GM18519 (cell line): Measurements from ENCODE around the gene ANAPC2.

Source experiments
- ATAC-seq: cut with Tn5 transposase; IDR thresholded peaks from one replicate; pipeline ENCODE4 v1.9.1; 2021; ENCODE audit warnings: mild to moderate bottlenecking, moderate library complexity; ENCODE audit not compliant: unreplicated experiment, low FRiP score

Gene ANAPC2

DNA sequence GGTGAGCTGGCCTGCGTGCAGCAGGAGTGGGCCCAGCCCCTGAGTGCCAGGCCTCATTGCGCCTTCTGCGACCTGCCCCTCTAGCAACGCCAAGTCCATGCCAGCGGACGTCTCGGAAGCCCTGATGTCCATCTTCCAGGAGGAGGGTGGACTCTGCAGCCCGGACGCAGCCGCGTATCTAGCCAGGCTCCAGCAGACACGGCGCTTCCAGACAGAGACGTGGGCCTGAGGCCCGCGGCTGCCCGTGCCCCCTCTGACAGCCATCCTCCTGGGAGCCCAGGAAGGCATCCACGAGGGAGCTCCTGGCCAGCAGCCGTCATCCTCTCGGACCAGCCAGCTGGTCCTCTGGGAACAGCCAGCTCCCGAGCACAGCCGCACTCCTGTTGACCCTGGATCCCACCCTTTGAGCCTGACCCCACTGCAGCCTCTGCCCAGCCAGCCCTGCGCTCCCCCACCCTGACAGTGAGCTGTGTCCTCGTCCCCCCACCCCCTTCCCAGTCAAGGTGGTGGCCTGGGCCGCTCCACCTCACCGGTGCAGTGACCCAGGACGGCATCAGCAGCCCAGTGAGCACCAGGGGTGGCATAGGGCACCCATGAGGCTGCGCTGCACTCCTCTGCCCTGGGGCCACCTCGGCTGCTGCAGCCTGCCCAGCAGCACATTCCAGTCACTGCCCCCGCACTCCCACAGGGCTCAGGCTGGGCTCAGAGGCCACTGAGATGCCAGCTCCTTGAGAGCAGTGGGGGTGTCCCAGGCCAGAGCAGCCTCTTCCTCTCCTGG, 28.0 kb upstream of the ANAPC2 start:
- ATAC-seq: no peak

DNA sequence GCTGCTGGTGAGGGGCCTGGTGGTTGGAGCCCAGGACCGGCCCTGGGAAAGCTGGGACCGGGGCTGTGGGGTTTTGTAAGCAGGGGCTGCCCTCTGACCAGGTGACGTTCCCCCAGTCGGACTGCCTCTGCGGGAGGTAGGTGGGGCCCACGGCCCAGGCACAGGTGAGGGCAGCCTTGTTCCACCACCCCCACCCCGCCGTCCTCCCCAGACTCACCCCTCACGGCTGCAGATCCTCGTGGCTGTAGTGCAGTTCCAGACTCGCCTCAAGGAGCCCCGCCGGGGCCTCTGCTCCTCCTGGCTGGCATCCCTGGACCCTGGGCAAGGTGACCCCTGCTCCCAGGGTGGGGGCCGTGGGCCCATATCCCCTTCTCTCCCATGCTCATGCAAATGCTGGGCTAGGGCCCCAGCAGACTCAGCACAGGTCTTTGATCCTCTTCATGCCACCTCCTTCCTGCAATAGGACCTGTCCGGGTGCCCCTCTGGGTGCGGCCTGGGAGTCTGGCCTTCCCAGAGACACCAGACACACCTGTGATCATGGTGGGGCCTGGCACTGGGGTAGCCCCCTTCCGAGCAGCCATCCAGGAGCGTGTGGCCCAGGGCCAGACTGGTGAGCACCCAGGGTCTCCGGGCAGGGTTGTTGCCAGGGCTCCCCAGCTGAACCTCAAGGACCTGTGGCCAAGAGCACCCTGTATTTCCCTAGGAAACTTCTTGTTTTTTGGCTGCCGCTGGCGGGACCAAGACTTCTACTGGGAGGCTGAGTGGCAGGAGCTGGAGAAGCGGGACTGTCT, 27.0 kb upstream of the ANAPC2 start:
- ATAC-seq: no peak

DNA sequence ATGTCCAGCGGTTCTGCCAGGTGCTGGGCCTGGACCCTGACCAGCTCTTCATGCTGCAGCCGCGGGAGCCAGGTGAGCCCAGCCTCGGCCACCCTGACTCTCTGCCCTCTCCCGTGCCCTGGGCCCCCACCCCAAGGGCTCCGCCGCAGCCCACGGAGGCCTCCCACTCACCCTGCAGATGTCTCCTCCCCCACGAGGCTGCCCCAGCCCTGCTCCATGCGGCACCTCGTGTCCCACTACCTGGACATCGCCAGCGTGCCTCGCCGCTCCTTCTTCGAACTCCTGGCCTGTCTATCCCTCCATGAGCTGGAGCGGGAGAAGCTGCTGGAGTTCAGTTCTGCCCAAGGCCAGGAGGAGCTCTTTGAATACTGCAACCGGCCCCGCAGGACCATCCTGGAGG, 26.3 kb upstream of the ANAPC2 start:
- no peak for ATAC-seq

DNA sequence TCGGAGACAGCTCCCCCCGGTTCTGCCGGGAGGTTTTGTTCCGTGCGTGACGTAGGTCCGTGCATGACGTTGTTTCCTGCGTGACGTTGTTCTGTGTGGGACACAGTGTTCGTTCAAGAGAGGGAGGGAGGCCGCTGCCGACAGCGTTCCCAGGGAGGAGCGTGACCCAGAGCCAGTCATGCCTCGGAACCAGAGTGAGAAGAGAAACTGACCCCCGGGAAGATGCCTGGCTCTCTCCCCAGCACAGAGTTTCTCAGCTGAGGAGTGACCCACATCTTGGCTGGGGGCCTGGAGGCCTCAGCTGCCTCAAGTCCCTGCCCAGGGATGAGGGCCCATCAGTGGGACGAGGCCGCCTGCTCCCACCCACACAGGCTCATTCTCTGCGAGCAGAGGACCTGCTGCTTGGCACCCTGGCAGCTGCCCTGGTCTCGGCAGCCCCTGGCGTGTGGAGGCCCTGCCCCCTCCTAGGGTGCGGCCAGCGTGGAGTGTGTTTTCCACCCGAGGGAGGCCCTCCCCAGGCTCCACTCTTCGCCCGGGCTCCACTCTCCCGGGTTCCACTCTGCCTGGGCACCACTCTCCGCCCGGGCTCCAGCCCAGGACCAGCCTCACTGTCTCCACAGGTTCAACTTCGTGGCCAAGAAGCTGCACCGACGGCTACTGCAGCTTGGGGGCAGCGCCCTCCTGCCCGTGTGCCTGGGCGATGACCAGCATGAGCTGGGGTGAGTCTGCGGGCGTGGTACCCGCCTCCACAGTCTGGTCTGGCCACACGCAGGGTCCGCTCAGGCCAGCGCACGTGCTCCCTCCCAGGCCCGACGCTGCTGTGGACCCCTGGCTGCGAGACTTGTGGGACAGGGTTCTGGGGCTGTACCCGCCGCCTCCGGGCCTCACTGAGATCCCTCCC, 25.1 kb upstream of the ANAPC2 start:
- ATAC-seq: no peak

DNA sequence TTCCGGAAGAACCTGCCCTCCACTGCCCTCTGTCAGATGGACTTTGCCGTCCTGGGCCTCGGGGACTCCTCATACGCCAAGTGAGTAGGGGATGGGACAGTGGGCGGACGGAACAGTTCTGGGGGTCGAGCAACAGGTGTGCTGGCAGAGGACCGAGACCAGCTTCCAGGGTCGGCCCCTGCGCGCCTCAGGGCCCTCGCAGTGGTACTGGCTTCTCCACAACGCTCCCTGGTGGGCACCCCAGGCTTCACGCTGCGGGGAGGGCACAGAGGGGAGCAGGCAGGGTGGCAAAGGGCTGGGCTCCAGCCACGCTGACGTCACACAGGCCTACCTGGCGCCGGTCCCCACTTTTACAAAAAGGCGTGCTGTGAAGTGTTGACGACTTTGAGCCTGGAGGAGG, 24.2 kb upstream of the ANAPC2 start:
- no peak for ATAC-seq

DNA sequence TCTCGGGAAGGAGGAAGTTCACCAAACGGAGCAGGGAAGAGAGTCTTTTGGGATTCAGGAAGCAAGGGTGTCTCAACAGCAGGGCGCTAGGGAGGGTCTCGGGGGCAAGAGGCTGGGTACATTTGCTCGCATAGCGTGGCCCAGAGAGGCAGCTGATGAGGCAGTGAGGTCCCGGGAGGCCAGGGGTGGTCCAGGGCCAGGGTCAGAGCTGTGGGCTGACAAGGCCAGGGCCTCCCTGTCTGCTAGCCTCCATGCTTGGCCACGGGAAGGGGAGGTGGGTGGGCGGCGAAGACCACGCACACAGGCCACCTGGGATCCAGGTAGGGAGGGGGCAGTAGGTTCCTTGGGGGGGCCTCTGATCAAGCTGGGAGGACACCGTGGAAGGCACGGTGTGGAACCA, 23.2 kb upstream of the ANAPC2 start:
- ATAC-seq: no peak

DNA sequence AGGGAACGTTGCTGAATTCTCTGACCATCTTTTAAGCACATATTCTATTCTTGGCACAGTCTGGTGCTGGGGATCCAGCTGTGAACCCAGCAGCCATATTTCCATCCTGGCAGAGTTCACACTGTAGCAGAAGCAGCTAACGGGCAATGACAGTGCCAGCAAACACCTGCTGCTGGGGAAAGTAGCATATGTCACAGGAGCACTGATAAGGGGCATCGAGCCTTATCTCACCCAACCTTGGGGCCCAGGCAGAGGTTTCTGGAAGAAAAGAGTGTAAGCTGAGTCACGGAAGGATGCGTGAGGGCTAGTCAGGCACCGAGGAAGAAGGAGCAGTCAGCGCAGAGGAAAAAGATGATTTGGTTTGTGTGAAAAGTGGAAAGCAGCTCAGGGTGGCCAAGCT, 18.2 kb upstream of the ANAPC2 start:
- ATAC-seq: no peak

DNA sequence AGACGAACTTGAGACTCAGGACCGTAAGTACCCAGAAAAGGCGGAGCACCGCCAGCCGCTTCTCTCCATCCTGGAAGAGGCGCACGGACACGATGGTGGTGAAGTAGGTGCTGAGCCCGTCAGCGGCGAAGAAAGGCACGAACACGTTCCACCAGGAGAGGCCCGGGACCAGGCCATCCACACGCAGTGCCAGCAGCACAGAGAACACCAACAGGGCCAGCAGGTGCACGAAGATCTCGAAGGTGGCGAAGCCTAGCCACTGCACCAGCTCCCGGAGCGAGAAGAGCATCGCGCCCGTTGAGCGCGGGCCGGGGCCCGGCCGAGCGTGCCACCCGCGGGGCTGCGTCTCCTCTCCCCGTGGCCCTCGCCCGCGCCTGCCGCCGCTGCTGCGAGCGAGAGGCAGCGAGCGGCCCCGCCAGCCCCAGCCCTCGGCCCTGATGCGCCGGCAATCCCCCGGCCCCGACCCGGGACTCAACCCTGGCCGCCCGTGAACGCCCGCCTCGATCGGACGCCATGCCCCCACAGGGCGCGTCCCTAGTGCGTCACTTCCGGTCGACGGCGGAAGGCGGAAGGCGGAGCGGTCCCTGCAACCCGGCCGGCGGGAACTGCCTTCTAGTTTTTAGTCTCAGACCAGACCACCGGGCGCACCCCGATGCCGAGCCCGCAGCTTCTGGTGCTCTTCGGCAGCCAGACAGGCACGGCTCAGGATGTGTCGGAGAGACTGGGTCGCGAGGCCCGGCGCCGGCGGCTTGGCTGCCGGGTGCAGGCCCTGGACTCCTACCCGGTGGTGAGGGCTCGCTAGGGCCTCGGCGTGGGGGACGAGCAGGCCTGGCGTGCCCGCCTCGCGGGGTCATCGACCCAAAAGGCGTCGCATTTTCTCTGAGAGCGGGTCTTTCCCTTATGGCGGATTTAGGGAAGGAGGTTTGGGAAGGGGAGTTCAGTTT, 17.0 kb upstream of the ANAPC2 start, which contains the start of the genes NDOR1 and TMEM203:
Gene NDOR1 (plus strand): TSS at position 575 of the 944 bp plus-strand sequence. CDS start 78 bp downstream, at position 653.
Gene TMEM203 (minus strand): TSS at position 523 of the 944 bp plus-strand sequence. CDS start 234 bp downstream, at position 289.
- ATAC-seq: no peak

DNA sequence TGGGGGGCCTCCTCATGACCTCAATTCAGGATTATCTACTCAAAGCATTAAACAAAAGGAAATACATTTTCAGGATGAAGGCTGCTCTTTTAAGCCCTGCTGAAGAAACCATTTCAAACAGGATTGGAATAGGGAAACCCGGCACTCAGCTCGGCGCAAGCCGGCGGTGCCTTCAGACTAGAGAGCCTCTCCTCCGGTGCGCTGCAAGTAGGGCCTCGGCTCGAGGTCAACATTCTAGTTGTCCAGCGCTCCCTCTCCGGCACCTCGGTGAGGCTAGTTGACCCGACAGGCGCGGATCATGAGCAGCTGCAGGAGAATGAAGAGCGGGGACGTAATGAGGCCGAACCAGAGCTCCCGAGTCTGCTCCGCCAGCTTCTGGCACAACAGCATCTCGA, 16.4 kb upstream of the ANAPC2 start:
- ATAC-seq: no peak

DNA sequence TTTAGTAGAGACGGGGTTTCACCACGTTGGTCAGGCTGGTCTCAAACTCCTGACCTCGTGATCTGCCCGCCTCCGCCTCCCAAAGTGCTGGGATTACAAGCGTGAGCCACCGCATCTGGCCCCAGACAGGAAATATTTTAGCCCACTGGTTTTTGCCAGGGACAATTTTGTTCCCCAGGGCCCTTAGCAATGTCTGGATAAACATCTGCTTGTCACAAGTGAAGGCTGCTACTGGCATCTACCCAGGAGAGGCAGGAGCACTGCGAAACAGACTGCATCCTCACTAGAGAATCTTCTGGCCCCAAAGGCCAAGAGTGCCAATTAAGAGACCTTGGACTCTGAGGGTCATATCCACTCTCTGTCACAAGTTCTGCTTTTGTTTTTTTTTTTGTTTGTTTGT, 14.6 kb upstream of the ANAPC2 start:
- ATAC-seq: no peak

DNA sequence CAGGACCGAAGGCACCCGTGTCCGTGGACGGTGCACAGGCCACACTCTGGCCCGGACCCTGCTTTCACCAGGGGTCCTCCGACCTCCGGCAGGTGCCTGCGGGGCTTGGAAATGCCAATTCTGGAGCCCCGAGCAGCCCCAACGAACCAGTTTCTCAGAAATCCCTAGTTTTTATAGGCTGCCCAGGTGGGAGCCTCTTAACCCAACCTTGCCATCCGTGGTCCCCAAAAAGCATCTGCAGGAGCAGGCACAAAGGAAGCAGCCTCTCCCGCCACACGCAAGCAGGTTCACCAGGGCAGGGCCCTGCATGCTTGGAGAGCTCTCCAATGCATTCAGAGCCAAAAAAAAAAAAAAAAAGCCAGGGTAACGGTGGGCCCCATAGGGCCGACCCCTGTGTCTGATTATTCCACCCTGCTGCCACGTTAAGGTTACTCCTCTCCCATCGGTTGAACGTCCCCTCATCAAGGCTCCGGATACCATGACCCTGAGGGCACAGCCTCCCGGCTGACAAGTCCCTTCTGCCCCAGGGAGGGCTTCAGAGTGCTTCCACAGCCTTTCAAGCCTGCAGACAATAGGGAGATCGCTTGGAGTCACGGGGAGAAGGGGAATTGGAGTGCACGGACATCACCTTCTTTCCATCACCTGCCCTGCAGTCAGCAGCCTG, 13.0 kb upstream of the ANAPC2 start:
- no peak for ATAC-seq

DNA sequence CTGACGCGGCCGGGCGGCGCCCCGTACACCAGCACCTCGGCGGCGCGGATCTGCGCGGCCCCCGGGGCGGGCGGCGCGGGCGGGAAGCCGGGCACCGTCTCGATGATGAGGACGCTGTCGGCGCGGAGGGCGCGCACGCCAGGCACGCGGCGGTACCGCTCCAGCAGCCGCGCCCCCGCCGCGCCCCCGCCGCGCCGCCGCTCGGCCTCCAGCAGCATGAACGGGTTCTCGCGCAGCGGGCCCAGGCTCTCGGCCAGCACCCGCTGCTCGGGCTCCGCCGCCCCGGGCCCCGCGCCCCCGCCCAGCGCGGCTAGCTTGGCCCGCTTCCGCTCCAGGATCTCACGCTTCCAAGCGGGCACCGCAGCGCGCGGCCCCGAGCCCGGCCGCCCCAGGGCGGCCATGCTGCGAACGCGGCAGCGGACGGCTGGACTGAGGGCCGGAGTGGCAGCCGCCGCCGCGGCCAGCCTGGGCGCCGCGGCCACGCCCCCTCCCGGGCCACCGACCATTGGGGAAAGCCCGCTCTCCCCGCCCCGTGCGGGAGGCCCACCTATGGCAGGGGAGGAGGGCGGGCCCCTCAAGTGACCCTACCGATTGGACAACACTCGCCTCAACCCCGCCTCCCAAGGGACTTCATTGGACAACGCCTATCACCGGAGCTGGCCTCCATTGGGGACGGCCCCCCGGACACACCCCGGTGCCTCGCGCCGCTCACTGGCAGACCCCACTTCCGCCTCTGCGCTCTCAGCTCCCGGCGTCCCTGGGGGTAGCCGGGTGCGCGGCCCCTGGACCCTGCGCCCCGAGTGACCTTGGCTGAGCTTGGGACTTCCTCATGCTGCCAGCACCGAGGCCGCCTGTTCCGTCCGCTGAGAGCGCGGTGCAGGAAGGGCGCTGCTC, 12.2 kb upstream of the ANAPC2 start, which contains the start of gene TPRN:
Gene TPRN (minus strand): TSS at position 431 of the 894 bp plus-strand sequence. CDS start 30 bp downstream, at position 401.
- ATAC-seq: peak; percentile 73

DNA sequence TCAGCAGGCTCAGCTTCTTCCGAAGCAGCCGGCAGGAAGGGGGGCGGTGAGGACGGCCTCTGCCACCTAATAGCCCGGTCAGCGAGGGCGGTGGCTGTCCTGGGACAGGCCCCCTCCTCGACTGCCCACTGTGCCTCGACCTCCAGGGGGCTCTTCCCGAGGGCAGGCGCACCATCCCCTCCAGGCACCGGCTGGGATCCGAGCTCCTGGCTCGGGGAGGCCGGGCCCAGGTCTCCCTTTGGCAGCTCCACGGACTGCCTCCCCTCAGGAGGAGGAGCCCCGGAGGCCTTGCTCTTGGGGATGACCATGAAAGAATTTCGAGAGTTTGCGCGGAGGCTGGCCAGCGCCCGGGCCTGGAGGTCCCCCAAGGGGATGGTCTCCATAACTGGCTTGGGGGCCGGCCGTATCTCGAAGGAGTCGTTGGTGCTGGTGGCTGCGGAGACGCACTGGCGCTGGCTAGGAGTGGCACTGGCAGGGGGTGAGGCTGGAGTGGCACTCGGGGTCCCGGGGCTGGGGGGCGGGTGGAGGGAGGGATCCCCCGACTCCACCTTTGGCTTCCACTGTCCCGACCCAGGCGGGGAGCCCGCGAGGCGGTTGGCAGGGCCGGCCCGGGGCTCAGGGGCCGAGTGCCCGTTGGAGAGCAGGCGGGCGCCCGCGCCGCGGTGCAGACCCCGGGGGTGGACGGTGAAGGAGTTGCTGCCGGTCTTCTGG, 11.2 kb upstream of the ANAPC2 start:
- ATAC-seq: no peak

DNA sequence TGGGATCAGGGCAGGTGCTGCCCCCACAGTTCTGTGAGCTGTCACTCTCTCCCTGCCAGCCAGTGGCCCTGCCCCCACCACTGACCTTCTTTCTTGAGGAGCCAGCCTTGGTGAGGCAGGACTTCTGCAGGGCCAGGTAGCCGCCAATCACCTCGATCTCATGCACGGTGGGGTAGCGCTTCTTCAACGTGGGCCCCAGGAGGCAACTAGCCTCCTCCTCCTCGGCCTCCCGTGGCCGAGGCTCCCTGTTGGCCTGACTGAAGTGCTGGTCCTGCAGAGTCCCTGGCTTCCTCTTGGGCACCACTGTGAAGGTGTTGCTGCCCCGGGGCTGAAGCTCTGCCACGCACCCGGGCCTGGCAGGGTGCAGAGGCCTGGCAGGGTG, 10.5 kb upstream of the ANAPC2 start:
- no peak for ATAC-seq

DNA sequence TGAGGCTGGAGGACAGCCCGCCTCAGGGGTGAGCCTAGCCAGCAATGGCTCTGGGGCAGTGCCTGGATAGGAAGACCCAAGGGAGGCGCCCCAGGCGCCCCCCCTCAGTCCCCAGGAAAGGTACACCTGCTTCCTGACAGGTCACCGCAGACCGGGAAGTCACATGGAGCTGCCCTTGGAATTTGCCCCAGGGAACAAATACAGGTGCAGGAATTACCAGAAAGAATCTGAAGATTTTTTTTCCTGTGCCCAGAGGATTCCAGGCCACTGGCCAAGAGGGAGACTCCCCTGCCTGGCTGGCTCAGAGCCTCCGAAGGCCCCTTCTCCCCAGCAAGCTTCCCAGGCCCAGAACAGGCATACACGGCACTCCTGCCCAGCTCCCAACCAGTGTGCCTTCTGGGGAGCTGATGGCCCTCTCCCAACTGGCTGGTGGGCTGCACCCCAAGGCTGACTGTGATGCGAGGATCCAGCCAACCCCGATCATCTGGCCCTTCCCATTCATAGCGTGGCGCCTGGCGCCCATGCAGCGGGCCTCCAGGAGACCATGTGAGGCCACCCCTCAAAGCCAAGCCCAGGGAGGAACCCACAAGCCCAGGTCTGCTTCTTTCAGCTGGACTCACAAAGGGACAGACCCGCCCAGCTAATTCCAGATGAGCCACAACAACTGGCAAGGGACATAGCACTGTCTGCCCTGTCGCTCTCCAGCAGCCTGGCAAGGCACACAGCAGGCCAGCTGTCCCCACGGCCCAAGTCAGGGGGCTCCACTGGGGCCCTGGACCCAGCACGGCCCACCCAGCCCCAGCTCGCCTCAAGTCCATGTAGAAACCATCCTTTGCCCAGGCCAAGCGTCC, 9.9 kb upstream of the ANAPC2 start:
- no peak for ATAC-seq

DNA sequence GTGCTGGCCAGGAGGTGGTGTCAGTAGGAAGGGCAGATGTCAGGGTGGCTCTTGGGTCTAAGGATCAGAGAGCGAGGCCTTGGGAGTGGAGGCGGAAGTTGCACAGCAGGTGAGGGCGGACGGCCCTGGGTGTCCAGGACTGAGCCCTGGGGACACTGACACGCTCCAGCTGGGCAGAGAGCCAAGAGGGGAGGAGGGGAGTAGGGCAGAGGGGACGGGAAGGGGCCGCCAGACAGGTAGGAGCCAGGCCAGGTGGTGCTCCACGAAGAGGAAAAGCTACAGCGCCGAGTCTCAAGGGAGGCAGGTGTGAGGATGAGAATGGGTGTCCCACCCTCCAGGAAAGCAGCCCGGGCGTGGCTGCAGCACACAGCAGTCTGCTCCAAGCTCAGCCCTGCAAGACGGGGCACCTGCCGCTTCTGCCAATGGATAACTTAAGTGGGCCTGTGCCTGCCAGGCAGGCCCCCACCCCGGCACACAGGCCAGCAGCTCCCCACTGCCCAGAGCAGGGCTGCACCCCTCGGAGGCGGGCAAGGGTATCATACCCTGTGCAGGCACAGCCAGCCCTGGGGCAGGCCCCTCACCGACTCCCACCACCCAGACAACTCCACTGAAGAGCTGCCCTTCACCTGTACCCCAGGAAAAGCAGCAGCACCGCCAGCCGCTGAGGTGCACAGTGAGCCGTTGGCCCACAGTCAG, 7.3 kb upstream of the ANAPC2 start:
- no peak for ATAC-seq
